ENCODE results near the gene C16orf74.

C16orf74 gene

DNA sequence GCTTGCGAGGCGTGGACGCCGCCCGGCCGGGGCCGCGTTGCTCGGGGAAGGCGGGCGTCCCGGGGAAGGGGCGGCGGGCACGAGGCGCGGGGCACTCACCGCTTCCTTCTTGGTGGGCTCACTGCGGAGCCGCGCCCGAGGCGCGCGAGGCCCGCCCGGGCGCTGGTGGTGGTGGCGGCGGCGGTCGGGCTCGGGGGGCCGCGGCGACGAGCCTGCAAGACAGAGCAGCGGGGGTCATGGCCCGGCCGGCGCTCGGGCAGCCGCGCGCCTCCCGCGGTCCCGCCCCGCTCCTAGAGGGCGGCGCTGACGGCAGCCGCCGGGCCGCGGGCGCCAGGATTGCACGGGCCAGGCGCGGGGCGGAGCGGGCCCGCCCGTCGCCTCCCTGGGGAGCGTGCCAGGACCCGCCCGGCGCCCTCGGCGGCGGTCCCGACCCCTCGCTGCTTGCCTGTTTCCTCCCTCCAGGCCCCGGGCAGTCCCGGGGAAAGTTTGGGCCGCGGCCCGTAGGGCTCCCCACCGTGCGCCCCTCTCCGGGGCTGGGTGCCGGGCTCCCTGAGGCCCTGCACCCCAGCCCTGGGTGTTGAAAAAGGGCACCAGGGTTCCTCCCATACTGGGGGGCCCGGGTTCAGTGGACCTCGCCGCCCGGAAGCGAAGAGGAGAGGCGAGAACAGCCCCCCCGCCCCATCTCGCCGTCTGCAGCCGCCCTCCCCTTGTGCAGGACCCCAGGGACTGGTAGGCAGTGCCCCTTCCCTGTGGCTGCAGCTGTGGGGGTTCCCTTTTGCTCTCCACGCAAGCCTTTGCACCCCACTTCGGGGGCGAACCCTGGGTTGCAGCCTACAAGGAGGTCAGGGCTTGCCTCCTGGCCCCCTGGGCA lies at the start of gene C16orf74:
C16orf74 (minus strand) TSS at position 270 of the 871 bp plus-strand sequence. CDS start 15,879 bp downstream, outside the sequence.
- no peak for DNase-seq

- no peak for DNase-seq
Measured at GRCh38 chr16:85800321-85800669, 49.4 kb upstream of the C16orf74 start.

DNA sequence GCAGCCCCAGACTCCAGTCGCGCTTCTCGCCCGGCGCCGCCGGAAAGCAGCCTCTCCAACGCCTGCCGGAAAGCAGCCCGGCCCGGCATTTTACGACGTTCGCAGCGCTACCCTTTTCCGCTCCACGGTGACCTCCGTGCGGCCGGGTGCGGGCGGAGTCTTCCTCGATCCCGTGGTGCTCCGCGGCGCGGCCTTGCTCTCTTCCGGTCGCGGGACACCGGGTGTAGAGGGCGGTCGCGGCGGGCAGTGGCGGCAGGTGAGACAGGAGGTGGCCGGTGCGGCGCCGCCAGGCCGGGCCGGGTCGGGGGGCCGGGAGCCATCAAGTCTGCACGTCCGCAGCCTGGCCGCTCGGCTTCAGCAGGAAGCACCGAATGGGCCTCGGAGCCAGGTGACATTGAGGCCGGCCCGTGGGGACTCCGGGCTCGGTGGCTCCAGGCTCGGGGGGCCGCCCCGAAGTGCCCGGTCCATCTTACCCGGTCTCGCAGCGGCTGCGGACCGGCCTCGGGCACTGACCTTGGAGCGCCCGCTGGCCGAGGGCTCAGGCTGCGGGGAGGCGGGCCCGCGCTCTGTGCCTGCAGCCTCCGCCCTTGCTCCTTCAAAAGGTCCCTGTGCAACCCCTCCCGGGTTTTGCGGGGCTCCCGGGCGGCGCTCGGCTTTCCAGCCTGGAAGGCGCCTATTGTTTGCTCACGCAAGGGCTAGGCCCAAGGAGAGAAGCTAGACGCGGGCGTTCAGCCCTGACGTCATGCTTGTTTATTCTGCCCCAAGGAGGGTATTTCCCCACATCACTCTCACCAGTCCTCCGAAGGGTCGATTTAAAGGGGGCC lies 48.8 kb upstream of the C16orf74 start, which contains the start of the genes COX4I1 and EMC8:
COX4I1 (plus strand) TSS at position 199 of the 824 bp plus-strand sequence. CDS start 1,511 bp downstream, outside the sequence.
EMC8 (minus strand) TSS at position 48 of the 824 bp plus-strand sequence. CDS start 249 bp downstream, outside the sequence.
- peak; percentile 74 for DNase-seq

DNA sequence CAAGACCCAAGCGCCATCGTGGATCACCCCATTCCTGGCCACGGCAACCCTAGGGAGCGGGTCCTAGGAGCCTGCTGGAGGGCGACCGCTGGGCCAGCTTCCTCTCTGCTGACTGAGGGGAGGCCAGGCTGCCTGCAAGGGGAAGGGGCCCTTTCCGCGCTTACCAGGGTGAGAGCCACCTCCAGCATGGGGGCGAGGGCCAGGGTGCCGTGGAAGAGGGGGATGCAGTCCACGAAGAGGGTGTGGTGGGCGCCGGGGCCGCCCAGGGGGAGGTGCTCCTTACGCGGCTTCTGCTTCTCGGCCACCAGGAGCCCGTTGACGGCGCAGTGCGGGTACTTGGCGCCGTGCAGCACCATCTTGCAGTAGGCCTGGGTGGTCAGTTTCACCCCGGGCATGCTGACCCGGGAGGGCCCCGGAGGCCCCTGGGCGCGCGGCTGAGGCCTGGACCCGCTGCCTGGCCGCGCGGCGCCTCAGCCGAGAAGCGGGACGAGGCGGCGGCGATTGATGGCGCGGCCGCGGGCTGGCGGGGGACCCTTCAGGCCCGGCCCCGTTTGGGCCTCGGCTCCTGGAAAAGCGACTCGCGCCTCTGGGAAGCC lies 48.1 kb upstream of the C16orf74 start:
- DNase-seq = no peak

GRCh38 chr16:85798283-85798776 lies 47.4 kb upstream of the C16orf74 start:
- DNase-seq = no peak

DNA sequence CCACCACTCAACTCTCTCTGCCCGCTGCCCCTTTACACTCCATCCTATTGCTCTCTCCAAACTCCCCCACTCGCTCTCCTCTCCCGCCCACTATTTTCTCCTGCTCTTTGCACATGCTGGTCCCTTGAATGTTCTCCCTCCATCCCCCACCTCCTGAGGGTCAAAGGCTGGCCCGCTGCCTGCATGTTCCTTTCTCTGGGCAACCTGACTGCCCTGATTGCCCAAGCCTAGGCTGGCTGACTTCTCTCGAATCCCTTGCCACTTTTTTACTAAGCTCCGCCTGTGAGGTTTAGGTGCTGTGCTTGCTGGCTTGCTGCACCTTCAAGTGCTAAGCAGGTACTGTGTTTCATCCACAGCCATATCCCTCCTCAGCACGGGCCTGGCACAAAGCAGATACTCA lies 45.7 kb upstream of the C16orf74 start:
- DNase-seq = no peak

GRCh38 chr16:85796152-85796551 lies 45.3 kb upstream of the C16orf74 start:
- DNase-seq = no peak

DNA sequence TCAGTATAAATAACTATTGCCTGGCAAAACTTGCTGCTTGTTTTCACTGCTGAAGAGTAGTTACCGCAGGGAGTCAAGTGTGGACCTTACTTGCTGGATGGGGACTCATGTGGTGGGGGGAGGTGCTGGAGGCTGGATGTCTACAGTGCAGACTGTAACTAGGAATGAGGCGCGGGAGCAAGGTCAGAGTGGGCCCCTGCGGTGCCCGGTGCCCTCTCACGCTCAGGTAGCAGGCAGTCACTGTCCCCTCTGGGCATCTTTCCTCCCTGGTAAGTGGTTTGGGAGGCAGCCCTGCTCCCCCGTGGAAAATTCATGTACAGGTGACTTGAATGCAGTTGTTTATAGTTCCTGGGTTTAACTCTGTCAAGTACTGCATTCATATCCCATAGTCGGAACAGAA lies 43.8 kb upstream of the C16orf74 start:
- DNase-seq = no peak

DNA sequence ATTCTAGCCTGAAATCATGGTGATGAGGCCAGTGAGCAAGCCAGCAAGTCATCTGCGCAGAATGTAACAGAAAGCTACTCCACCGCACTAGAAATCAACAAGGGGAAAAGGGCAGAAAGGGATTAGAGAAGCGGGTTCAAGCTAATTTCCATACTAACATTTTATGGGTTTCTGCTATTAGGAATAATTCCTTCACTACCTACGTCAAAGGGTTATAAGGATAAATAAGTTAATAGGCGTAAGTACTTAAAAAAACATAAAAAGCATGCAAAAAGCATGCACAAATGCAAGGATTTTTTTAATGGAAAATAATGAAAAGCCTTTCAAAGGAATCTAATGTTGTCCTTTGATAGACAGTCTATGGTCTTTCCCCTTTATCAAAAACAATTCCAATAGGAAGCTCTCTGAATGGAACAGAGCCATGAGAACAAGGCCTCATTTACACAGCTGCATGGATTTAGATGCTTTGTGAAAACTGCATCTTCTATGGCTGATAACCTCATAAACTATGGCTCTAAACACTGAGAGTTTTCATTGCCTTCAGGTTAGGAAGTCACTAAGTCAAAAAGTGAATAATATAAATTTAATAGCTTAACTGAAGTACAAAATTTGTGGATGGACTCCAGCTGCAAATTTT lies 42.9 kb upstream of the C16orf74 start:
- DNase-seq = no peak

DNA sequence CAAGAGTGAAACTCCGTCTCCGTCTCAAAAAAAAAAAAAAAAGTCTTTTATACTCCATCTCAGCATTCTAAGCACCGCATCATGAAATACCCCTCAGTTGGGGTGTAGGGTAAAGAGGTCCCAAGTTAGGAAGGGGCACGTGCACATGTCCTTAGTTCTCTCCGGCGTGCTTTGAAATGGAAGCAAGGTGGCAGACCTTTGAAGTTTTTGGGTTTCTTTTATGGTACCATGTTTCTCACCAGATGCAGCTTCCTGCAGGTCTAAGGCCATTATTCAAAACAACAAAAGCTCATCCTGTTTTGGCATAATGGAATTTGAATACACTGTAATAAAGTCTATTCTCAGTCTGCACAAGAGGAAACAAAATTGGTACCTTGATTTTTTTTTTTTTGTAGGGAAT lies 38.9 kb upstream of the C16orf74 start:
- DNase-seq = no peak

GRCh38 chr16:85788819-85789218 lies 37.9 kb upstream of the C16orf74 start:
- DNase-seq = no peak

DNA sequence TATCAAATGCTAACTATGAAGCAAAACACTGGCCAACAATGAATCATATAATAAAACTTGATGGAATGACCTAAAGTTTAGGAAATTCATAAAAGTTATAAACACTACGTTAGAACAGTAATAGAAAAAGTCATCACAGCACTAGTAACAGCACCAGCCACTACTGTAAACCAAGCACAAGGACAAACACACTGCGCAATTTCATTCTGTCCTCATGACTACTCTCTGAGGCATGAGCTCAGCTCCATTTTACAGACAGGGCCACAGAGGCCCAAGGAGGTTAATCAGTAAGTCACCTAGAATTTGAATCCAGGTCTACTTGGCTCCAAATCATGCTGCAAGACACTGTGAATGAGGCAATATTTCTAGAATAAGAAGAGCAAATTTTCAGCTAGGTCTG lies 35.0 kb upstream of the C16orf74 start:
- DNase-seq = no peak

DNA sequence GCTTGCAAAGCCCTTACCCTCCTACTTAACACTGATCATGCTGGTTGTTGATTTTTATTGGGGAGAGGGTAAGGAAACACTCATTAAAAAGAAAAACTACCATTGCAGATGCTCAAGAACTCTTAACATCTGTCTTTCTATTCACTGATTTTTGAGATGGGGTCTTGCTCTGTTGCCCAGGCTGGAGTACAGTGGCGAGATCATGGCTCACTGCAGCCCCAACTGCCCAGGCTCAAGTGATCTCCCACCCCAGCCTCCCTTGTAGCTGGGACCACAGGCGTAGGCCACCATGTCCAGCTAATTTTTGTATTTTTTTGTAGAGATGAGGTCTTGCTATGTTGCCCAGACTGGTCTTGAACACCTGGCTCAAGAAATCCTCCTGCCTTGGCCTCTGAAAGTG lies 33.9 kb upstream of the C16orf74 start:
- DNase-seq = no peak

- no peak for DNase-seq
Measured at GRCh38 chr16:85783441-85783840, 32.5 kb upstream of the C16orf74 start.

- no peak for DNase-seq
Measured at GRCh38 chr16:85782451-85782850, 31.6 kb upstream of the C16orf74 start.

DNA sequence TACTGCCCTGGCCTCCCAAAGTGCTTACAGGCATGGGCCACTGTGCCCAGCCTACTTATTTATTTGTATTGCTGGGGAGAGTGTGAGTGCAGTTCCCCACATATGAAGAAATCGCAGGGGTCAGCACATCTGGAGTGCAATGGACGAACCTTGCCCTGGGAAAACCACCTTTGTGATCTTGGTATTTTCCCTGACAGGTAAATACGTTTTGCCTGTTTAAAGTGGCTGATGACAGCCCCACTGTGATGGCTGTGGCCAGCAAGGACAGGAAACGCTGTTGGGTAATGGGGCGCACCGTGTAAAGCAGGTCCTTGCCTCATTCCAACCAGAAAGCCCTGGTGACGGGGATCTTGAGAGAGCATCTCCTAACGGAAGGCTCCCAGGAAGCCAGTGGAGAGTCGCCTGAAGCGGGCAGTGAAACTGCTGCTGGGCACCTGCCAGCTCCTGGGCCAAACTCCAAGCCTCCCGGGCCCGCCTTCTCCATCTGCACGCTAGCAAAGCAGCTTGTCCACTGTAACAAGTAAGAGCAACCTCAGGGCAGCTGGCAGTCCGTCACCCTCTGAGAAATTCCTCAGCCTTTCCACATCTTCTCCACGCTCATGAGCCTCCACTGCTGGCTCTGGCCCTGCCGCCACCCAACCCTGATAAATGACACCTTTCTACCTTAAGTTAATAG lies 30.9 kb upstream of the C16orf74 start:
- DNase-seq = no peak

DNA sequence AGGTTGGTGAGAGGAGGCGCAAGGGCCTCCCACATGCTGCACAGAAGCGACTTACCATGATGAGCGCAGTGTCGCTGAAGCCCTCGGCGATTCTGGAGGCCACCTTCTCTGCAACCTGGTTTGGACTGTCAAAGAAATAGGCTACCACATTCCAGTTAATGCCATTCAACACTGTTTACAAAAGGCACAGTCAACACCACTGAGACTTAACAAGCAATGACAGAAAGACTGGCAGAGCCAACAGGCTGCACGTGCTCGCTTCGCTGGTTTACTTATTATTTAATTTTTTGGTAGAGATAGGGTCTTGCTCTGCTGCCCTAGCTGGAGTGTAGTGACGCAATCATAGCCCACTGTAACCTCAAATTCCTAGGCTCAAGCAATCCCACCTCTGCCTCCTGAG lies 30.3 kb upstream of the C16orf74 start:
- DNase-seq = no peak

DNA sequence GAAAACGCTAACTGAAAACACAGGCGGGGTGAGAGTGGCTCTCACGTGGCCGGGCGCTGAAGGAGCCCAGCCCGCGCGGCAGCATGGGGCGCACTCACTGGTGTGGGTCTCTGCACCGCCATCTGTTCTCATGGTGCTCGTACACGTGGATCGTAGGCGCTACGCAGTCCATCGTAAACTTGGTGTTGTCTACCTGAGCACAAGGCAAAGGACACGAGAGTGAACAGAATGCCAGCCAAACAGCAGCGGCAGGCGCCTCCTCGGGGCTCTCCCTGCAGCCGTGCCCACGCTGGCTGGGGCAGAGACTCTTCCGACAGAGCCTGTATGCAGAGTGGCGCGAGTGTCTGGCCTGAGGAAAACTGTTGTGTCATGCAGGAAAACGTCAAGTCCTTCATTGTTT lies 29.4 kb upstream of the C16orf74 start:
- no peak for DNase-seq

DNA sequence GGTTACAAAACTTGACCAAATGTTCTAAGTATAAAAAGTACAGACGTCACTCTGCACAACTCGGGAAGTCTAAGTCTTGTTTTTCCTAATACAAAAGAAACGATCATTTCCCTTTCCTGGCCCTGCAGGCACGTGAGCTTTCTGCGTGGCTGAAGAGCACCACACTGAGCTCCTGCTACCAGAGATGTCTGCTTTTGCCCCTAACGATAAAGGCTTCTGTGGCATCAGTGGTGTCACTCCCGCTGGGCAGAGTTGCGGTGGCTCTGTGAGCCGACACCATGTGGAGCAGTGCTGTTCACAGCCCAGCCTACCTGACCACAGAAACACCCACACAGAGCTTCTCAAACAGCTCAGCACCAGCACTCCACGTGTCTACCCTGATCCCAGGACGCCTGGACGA lies 28.0 kb upstream of the C16orf74 start:
- DNase-seq = no peak

DNA sequence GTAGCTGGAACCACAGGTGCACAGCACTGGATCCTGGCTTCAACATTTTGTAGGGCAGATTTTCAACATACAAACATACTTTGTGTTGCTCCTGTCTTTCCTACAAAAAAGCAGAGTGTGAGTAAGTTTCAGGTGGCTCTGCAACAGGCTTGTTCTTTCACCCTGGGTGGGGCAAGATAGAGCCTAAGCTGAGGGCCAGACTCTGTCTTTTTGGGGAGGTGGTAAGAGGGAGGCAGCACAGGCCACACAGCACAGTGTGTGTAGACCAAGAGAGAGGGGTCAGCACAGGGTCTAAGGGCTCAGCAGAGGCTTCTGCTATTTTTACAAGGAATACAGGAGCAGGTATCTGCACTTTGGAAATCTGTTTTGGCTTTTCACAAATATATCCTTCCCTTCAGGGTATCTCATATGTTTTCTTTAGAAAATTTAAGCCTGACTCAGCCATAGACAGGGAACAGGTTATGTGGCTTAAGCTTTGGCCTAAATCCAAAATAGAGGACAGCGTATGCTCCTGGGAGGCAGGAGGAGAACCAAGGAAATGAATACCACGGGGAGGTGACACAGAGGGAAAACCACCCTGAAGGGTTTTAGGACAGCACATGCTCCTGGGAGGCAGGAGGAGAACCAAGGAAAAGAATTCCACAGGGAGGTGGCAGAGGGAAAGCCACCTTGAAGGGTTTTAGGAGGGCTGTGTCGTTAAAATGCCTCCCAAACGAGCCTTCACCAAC lies 26.9 kb upstream of the C16orf74 start:
- no peak for DNase-seq

- DNase-seq = no peak
Measured at GRCh38 chr16:85774811-85775210, 23.9 kb upstream of the C16orf74 start.
